ENCODE data around the gene FBXO44.

DNA sequence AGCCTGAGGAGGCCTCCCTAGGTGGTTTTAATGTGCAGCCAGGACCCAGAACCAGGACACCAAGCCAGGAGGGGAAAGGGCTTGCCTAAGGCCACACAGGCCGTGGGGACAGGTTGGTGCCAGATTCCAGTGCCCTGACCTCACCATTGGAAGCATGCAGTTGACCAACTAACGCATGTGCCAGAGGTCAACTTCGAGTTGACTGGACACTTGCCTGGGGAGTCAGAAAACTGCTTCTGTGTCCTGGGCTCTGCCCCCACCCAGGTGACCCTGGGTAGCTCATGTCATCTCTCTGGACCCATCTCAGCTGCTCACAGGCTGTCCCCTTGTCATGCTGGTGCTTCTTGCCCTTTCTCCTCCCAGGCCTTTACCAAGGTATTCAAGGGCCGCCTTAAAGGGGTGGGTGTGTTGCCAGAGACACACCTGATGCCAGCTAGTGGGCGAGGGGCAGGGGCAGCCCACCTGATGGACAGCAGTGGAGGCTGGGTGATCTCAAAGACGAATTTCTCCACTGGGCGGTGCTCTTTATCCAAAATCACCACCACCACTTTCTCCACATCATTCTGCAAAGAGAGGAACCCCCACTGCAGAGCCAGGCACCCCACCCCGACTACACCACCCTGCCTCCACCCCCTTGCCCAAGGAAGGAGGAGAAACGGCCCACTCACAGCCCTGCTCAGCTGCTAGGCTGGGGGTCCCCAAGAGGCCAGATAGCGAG lies 21.9 kb downstream of the FBXO44 start:
- TF ChIP-seq CTCF (IDR thresholded peaks at IDR 0.05; ENCODE audit: low read length) (peak; percentile 16; the same call in 1 of the 2 replicates), EZH2 (IDR thresholded peaks at IDR 0.05; ENCODE audit: borderline replicate concordance, low read length) (no peak)
